ENCODE measurements around the gene MRPL49. TPM values are rescaled to one million over a fixed set of nuclear protein-coding genes. Genes with fewer than 3 reads are reported as not detected.
A peak's percentile ranks its signal among the peaks of the same experiment; 100 is the strongest.

The MRPL49 gene
- total RNA-seq, 2 experiments from 2014 or later, result 58.5 to 62.5 TPM

DNA sequence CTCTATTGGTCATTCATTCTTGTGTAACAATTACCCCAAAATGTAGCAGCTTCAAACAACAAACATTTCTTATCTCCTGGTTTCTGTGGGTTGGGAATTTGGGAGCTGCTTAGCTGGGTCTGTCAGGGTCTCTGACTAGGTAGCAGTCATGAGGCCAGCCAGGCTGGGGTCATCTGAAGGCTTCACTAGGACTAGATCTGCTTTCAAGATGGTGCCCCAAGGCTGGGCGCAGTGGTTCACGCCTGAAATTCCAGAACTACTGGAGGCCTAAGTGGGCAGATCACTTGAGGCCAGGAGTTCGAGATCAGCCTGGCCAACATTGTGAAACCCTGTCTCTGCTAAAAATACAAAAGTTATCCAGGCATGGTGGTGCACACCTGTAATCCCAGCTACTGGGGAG is 34.8 kb downstream of the MRPL49 start:
- intact Hi-C loops (cut with DNase I, micrococcal nuclease), result no loop called here
- ChIA-PET POLR2A (no interaction called here), CTCF (interaction anchor here (0.7 kb wide), 1 partner anchor 193 kb away, joined by 3 read pairs; no protein-coding TSS in a partner anchor)

DNA sequence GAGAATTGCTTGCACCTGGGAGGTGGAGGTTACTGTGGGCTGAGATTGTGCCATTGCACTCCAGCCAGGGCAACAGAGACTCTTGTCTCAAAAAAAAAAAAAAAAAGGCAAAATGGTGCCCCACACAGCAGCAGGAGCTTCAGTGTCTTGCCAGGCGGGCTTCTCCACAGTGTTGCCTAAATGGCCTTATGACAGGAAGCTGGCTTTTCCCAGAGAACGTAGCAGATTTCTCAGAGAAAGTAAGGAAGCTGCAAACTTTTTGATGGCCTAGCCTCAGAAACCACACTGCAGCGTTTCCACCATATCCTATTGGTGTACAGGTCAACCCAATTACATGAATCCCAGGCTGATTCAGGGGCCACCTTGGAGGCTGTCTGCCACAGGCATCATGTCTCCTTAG is 35.2 kb downstream of the MRPL49 start:
- Mint-ChIP-seq H3K36me3 (ENCODE audit: low read depth) (no peaks in the 10 kb centered on the region), H3K4me1 (no peaks in the 10 kb centered on the region), H3K27me3 (no peaks in the 10 kb centered on the region), H3K9me3 (ENCODE audit: low read depth) (no peaks in the 10 kb centered on the region), H3K4me3 (no peak overlapping the region), H3K27ac (no peak overlapping the region)
- ATAC-seq (no peak), DNase-seq (no peak)
- CTCF ChIA-PET, result interaction anchor here (0.7 kb wide), 1 partner anchor 192 kb away, joined by 3 read pairs; no protein-coding TSS in a partner anchor
- intact Hi-C loops (cut with DNase I, micrococcal nuclease), result no loop called here
- POLR2A ChIA-PET, result interaction anchor here (0.6 kb wide), 1 partner anchor 221 kb away, joined by 7 read pairs; no protein-coding TSS in a partner anchor

More for the DNA sequence above, 34.8 kb downstream of the MRPL49 start:
- Mint-ChIP-seq H3K36me3 (ENCODE audit: low read depth) (no peaks in the 10 kb centered on the region), H3K4me3 (no peak overlapping the region), H3K4me1 (no peaks in the 10 kb centered on the region), H3K27ac (no peak overlapping the region), H3K27me3 (no peaks in the 10 kb centered on the region), H3K9me3 (ENCODE audit: low read depth) (no peaks in the 10 kb centered on the region)
- DNase-seq (no peak), ATAC-seq (no peak)

DNA sequence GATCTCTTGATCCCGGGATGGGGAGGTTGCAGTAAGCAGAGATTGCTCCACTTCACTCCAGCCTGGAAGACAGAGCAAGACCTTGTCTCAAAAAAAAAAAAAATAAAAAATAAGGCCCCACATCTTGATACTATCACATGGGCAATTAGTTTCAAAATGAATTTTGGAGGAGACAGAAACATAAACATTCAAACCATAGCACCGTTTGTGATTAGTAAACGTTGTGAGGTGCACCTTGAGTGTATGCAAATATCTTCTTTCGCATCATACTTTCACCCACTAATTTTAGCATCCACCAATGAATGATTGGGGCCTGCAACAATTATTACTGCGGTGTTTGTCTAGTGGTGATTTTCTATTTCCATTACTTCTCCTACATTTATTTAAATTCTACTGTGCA is 36.9 kb downstream of the MRPL49 start:
- H3K4me3 Mint-ChIP-seq, result no peak overlapping the region
- POLR2A ChIA-PET, result interaction anchor here (0.6 kb wide), 2 partner anchors 19 to 215 kb away, joined by 6 to 7 read pairs; no protein-coding TSS in a partner anchor

DNA sequence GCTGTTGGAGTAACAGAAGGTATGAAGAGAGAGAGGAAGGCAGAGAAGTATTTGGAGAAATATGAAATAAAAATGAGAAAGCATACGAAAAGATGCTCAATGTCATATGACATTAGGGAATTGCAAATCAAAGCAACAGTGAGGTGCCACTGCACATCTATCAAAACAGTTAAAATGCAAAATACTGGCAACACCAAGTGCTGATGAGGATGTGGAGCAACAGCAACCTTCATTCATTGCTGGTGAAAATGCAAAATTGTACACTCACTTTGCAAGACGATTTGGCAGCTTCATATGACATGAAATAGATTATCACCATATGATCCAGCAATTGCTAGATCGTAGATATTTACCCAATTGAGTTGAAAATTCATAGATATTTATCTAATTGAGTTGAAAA is 38.5 kb downstream of the MRPL49 start:
- H3K4me3 Mint-ChIP-seq, result no peak overlapping the region
- ChIA-PET POLR2A (no interaction called here), CTCF (interaction anchor here (1.1 kb wide), 1 partner anchor 115 kb away, joined by 5 read pairs; no protein-coding TSS in a partner anchor)
- H3K27me3 Mint-ChIP-seq, result no peaks in the 10 kb centered on the region
- intact Hi-C loops (cut with DNase I, micrococcal nuclease), result no loop called here
- no peaks in the 10 kb centered on the region for H3K4me1 Mint-ChIP-seq
- ATAC-seq (no peak), DNase-seq (no peak)
- H3K27ac Mint-ChIP-seq, result no peak overlapping the region
- H3K36me3 Mint-ChIP-seq (ENCODE audit: low read depth), result no peaks in the 10 kb centered on the region
- H3K9me3 Mint-ChIP-seq (ENCODE audit: low read depth), result no peaks in the 10 kb centered on the region

More for the DNA sequence above, 36.9 kb downstream of the MRPL49 start:
- ATAC-seq, result no peak
- Mint-ChIP-seq H3K9me3 (ENCODE audit: low read depth) (no peaks in the 10 kb centered on the region), H3K27me3 (no peaks in the 10 kb centered on the region), H3K36me3 (ENCODE audit: low read depth) (no peaks in the 10 kb centered on the region), H3K27ac (no peak overlapping the region), H3K4me1 (no peaks in the 10 kb centered on the region)
- CTCF ChIA-PET, result no interaction called here
- no peak for DNase-seq
- intact Hi-C loops (cut with DNase I, micrococcal nuclease), result no loop called here

DNA sequence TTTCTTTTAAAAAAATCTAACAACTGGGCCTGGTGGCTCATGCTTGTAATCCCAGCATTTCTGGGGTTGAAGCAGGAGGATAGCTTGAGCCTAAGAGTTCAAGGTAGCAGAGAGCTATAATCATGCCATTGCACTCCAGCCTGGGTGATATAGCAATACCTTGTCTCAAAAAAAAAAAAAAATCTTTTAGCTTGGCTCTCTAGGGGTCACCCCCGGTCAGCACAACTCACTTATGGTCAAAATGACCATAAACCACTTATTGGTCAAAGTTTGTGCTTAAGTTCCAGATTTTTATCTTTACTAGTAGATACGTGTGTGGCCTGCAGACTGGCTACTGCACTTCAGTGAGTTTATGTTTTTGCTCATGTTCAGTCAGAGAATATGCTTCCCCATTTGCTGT is 41.6 kb downstream of the MRPL49 start:
- H3K4me3 Mint-ChIP-seq, result no peak overlapping the region
- POLR2A ChIA-PET, result no interaction called here
- no peaks in the 10 kb centered on the region for H3K9me3 Mint-ChIP-seq (ENCODE audit: low read depth)
- no peaks in the 10 kb centered on the region for H3K4me1 Mint-ChIP-seq
- no peak overlapping the region for H3K27ac Mint-ChIP-seq
- intact Hi-C loops (cut with DNase I, micrococcal nuclease), result no loop called here
- DNase-seq, result no peak
- no peaks in the 10 kb centered on the region for H3K36me3 Mint-ChIP-seq (ENCODE audit: low read depth)
- CTCF ChIA-PET, result interaction anchor here (0.6 to 2.6 kb wide), 3 partner anchors 29 to 166 kb away, joined by 3 to 7 read pairs (median 3); no protein-coding TSS in a partner anchor
- ATAC-seq, result no peak
- no peaks in the 10 kb centered on the region for H3K27me3 Mint-ChIP-seq

DNA sequence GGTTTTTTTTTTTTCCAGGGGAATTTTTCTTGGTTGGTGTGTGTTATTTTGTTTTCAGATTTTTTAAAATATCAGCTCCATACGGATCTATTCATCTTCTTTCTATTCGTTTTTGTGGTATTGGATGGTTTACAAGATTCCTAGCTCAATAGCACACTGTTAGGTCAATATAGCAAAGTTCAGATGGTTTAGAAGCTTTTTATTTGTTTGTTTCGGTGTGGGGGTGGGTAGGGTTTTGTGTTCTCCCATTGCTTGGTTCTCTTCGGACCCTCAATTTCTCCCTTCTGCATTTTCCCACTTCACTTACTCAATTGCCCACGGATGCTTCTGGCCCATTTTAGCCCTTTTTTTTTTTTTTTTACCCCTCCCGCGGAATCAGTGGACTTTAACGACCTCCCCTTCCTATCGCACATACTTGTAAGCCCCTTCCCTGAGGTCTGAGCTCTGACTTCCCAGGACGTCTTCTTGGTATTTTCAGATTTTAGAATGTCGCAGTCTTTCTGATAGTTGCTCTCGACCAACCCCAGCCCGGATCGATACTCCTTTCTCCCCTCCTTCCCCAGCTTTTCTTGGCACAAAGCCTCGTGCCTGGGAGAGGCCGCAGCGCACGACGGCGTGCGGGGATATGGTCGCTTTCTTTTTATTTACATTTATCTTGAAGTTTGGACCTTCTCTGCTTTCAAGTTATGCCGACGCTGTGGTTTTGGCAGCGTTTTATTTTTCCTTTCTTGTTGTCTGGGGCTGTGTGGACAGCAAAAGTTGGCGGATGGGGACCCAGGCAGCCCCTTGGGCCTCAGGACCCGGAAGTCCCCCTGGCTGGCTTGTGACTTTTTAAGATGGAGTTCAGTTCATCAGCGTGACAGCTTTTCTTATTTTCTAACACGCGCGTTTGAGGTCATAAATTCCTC is 43.5 kb downstream of the MRPL49 start:
- intact Hi-C loops (cut with DNase I, micrococcal nuclease), result no loop called here
- H3K27ac Mint-ChIP-seq, result no peak overlapping the region
- H3K36me3 Mint-ChIP-seq (ENCODE audit: low read depth), result no peaks in the 10 kb centered on the region
- no peaks in the 10 kb centered on the region for H3K27me3 Mint-ChIP-seq
- no peak for DNase-seq
- CTCF ChIA-PET, result interaction anchor here (2.6 kb wide), 1 partner anchor 164 kb away, joined by 7 read pairs; no protein-coding TSS in a partner anchor
- H3K9me3 Mint-ChIP-seq (ENCODE audit: low read depth), result no peaks in the 10 kb centered on the region
- no peak for ATAC-seq
- POLR2A ChIA-PET, result no interaction called here
- no peak overlapping the region for H3K4me3 Mint-ChIP-seq
- peaks cover 5% of the 10 kb centered on the region for H3K4me1 Mint-ChIP-seq

DNA sequence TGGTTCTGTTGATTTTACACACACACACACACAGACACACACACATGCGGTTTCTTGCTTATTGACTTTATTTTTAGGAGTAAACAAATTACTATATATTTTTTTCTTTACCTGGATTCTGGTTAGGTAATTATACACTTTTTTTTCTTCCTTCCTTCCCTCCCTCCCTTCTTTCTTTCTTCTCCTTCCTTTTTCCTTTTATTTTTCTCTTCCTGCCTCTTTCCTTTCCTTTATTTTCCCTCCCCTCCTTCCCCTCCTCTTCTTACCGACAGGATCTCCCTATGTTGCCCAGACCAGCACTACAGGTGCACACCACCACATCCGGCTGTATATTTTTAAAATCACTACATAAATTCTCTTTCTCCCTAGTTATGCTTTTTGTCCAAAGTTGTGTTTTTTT is 44.8 kb downstream of the MRPL49 start:
- Mint-ChIP-seq H3K4me1 (peaks cover 5% of the 10 kb centered on the region), H3K27me3 (no peaks in the 10 kb centered on the region), H3K27ac (no peak overlapping the region), H3K36me3 (ENCODE audit: low read depth) (no peaks in the 10 kb centered on the region), H3K4me3 (no peak overlapping the region), H3K9me3 (ENCODE audit: low read depth) (no peaks in the 10 kb centered on the region)
- ChIA-PET POLR2A (no interaction called here), CTCF (no interaction called here)
- no peak for ATAC-seq
- no peak for DNase-seq
- intact Hi-C loops (cut with DNase I, micrococcal nuclease), result no loop called here

DNA sequence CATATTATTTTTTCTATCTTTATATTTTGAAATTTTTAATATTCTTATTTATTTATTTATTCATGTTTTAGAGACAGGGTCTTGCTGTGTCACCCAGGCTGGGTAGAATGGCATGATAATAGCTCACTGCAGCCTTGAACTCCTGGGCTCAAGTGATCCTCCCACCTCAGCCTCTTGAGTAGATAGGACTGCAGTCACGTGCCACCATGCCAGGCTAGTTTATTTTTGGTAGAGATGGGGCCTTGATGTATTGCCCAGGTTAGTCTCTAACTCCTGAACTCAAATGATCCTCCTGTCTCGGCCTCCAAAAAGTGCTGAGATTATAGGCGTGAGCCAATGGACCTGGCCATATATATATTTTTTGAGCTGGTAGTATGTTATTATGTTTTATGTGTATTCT is 45.5 kb downstream of the MRPL49 start:
- Mint-ChIP-seq H3K27ac (no peak overlapping the region), H3K36me3 (ENCODE audit: low read depth) (no peaks in the 10 kb centered on the region), H3K4me1 (peaks cover 5% of the 10 kb centered on the region), H3K27me3 (no peaks in the 10 kb centered on the region), H3K9me3 (ENCODE audit: low read depth) (no peaks in the 10 kb centered on the region), H3K4me3 (no peak overlapping the region)
- ChIA-PET POLR2A (no interaction called here), CTCF (no interaction called here)
- intact Hi-C loops (cut with DNase I, micrococcal nuclease), result no loop called here
- DNase-seq (no peak), ATAC-seq (no peak)

DNA sequence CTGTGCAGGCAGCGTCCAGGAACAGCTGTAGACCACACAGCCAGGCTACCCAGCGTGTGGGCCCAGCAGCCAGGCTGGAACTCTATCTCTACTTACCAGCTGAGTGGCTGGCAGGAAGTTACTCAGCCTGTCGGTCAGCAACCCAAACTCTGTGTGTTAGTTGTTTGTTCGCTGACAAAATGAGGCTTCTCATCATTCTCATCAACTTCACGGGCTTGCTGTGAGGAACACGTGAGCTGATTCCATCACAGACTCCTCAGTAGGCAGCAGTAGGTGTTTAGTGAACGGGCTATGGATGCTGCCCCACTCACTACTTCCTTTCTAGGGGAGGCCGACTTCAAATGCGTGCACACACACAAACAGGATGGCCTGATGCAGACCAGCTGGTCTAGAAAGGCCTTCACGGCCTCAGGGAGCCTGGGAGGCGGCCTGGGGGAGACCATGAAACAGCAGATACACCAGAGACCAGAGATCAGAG is 47.1 kb downstream of the MRPL49 start:
- ChIA-PET POLR2A (no interaction called here), CTCF (interaction anchor here (0.6 to 1.3 kb wide), 4 partner anchors 11 to 323 kb away, joined by 3 to 6 read pairs (median 4); partner anchors contain the start of gene POLA2)
- Mint-ChIP-seq H3K36me3 (ENCODE audit: low read depth) (no peaks in the 10 kb centered on the region), H3K4me1 (peaks cover 5% of the 10 kb centered on the region), H3K4me3 (no peak overlapping the region), H3K27me3 (no peaks in the 10 kb centered on the region), H3K27ac (peak overlapping the region; percentile 52), H3K9me3 (ENCODE audit: low read depth) (no peaks in the 10 kb centered on the region)
- DNase-seq, result no peak
- intact Hi-C loops (cut with DNase I, micrococcal nuclease), result no loop called here
- peak; percentile 55 for ATAC-seq

DNA sequence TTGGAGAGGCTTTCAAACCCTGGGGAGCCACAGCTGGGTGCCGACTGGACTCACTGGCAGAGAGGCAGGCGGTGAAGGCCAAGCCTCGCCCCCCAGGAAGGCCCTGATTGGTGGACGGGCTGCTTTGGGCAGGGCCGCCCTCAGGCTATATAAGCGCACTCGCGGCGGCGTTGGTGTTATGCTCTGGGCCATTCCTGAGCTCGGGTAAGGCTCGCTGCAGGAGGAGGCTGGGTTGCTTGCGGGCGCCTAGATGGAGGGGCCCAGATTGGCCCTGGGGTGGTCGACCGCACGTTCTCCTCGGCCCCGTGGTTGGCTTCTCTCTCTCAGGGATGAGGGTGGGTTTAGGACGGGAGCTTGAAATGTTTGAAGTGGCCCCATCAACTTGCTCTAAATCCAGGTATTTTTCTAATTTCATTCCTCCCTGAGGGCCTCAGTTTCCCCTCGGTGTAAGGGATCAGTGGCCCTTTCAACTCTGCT is 48.0 kb downstream of the MRPL49 start, which contains the start of gene SPDYC:
SPDYC (plus strand) TSS at position 176 of the 477 bp plus-strand sequence. CDS start 1,125 bp downstream, outside the sequence.
- peaks cover 5% of the 10 kb centered on the region for H3K4me1 Mint-ChIP-seq
- ChIA-PET CTCF (interaction anchor here (0.9 to 1.0 kb wide), 2 partner anchors 10 to 324 kb away, joined by 3 to 5 read pairs; no protein-coding TSS in a partner anchor), POLR2A (no interaction called here)
- H3K27ac Mint-ChIP-seq, result peak within 1 kb of the TSS; percentile 52
- H3K36me3 Mint-ChIP-seq (ENCODE audit: low read depth), result no peaks in the 10 kb centered on the region
- no peak for DNase-seq
- no peak for ATAC-seq
- intact Hi-C loops (cut with DNase I, micrococcal nuclease), result no loop called here
- no peak within 1 kb of the TSS for H3K4me3 Mint-ChIP-seq
- H3K27me3 Mint-ChIP-seq, result no peaks in the 10 kb centered on the region
- H3K9me3 Mint-ChIP-seq (ENCODE audit: low read depth), result no peaks in the 10 kb centered on the region

DNA sequence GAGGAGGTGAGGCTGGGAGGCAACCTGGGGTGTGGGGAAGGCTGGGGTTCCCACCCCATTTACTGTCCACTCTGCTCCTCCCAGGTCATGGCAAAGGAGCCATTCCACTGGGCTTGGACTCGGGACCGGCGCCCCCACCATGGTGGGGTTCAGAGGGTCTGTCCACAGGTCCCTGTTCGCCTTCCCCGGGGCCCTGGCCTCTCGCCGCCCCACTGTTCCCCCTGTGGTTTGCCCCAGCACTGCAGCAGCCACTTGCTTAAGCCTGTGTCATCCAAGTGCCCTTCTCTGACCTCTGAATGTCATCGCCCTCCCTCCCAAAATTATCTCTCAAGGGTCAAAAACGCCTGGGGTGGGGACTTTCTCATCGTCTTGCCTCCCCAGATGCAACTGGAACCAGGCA is 50.5 kb downstream of the MRPL49 start:
- no peaks in the 10 kb centered on the region for H3K27me3 Mint-ChIP-seq
- ChIA-PET POLR2A (no interaction called here), CTCF (interaction anchor here (0.5 to 1.1 kb wide), 3 partner anchors 25 to 208 kb away, joined by 3 read pairs; no protein-coding TSS in a partner anchor)
- ATAC-seq, result no peak
- H3K9me3 Mint-ChIP-seq (ENCODE audit: low read depth), result no peaks in the 10 kb centered on the region
- no peaks in the 10 kb centered on the region for H3K36me3 Mint-ChIP-seq (ENCODE audit: low read depth)
- no peak overlapping the region for H3K27ac Mint-ChIP-seq
- intact Hi-C loops (cut with DNase I, micrococcal nuclease), result no loop called here
- H3K4me3 Mint-ChIP-seq, result no peak overlapping the region
- no peak for DNase-seq
- H3K4me1 Mint-ChIP-seq, result peaks cover 5% of the 10 kb centered on the region

Data from activated CD4-positive, alpha-beta T cell treated with anti-CD3 and anti-CD28 coated beads for 36 hours (primary cell).